ENCODE measurements around the gene TTC31. TPM values are rescaled to one million over a fixed set of nuclear protein-coding genes. Genes with fewer than 3 reads are reported as not detected.
A peak's percentile ranks its signal among the peaks of the same experiment; 100 is the strongest.

The TTC31 gene
- total and polyA plus RNA-seq, 4 donors = 9.9 to 26.4 (median 15.8) TPM

- TF ChIP-seq REST (IDR thresholded peaks at IDR 0.05) = no peak
- TF ChIP-seq, protein P1, sequence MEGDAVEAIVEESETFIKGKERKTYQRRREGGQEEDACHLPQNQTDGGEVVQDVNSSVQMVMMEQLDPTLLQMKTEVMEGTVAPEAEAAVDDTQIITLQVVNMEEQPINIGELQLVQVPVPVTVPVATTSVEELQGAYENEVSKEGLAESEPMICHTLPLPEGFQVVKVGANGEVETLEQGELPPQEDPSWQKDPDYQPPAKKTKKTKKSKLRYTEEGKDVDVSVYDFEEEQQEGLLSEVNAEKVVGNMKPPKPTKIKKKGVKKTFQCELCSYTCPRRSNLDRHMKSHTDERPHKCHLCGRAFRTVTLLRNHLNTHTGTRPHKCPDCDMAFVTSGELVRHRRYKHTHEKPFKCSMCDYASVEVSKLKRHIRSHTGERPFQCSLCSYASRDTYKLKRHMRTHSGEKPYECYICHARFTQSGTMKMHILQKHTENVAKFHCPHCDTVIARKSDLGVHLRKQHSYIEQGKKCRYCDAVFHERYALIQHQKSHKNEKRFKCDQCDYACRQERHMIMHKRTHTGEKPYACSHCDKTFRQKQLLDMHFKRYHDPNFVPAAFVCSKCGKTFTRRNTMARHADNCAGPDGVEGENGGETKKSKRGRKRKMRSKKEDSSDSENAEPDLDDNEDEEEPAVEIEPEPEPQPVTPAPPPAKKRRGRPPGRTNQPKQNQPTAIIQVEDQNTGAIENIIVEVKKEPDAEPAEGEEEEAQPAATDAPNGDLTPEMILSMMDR (IDR thresholded peaks at IDR 0.05; ENCODE audit: low read depth, low read length, missing input control) = no peak
- no peak for TF ChIP-seq GABPA (IDR thresholded peaks at IDR 0.05 in 1 of 2, conservative IDR thresholded peaks at IDR 0.05 in 1 of 2)
- no peak for TF ChIP-seq NR2F2 (IDR thresholded peaks at IDR 0.05)
- TF ChIP-seq, protein P2, sequence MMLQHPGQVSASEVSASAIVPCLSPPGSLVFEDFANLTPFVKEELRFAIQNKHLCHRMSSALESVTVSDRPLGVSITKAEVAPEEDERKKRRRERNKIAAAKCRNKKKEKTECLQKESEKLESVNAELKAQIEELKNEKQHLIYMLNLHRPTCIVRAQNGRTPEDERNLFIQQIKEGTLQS (IDR thresholded peaks at IDR 0.05) = no peak
- no peak for TF ChIP-seq HNF4G (IDR thresholded peaks at IDR 0.05)
- no peak for TF ChIP-seq YY1 (IDR thresholded peaks at IDR 0.05)
- TF ChIP-seq, protein P3, sequence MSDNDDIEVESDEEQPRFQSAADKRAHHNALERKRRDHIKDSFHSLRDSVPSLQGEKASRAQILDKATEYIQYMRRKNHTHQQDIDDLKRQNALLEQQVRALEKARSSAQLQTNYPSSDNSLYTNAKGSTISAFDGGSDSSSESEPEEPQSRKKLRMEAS (IDR thresholded peaks at IDR 0.05) = no peak
- no peak for TF ChIP-seq JUND (IDR thresholded peaks at IDR 0.05)
- TF ChIP-seq, protein P4, sequence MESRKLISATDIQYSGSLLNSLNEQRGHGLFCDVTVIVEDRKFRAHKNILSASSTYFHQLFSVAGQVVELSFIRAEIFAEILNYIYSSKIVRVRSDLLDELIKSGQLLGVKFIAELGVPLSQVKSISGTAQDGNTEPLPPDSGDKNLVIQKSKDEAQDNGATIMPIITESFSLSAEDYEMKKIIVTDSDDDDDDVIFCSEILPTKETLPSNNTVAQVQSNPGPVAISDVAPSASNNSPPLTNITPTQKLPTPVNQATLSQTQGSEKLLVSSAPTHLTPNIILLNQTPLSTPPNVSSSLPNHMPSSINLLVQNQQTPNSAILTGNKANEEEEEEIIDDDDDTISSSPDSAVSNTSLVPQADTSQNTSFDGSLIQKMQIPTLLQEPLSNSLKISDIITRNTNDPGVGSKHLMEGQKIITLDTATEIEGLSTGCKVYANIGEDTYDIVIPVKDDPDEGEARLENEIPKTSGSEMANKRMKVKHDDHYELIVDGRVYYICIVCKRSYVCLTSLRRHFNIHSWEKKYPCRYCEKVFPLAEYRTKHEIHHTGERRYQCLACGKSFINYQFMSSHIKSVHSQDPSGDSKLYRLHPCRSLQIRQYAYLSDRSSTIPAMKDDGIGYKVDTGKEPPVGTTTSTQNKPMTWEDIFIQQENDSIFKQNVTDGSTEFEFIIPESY (IDR thresholded peaks at IDR 0.05) = no peak
- no peak for TF ChIP-seq RXRA (IDR thresholded peaks at IDR 0.05)
- no peak for TF ChIP-seq FOXA1 (IDR thresholded peaks at IDR 0.05)
- TF ChIP-seq RAD21 (IDR thresholded peaks at IDR 0.05) = no peak
- no peak for TF ChIP-seq SP1 (IDR thresholded peaks at IDR 0.05)
- no peak for TF ChIP-seq EGR1 (IDR thresholded peaks at IDR 0.05; ENCODE audit: low read depth in 2 of 2)
- TF ChIP-seq HNF4A (conservative IDR thresholded peaks at IDR 0.05) = no peak
- TF ChIP-seq TAF1 (conservative IDR thresholded peaks at IDR 0.05) = no peak
- TF ChIP-seq FOXA2 (IDR thresholded peaks at IDR 0.05) = no peak
- peak overlapping the region in 1 of 2 donors; percentile 23 for H3K9ac ChIP-seq (ENCODE audit: low read depth in 1 of 2, low read length in 2 of 2)
- DNase-seq (ENCODE audit: low spot score) = no peak
- H3K4me1 ChIP-seq (ENCODE audit: control insufficient read depth in 4 of 4, insufficient read depth in 4 of 4, low read length in 3 of 4) = peaks cover 17 to 72% (median 54%) of the 10 kb centered on the region in 4 donors
- peaks cover 0 to 4% (median 2%) of the 10 kb centered on the region in 4 donors for H3K36me3 ChIP-seq (ENCODE audit: control insufficient read depth in 4 of 4, insufficient read depth in 3 of 4, low read depth in 1 of 4, low read length in 3 of 4)
- H3K4me3 ChIP-seq (ENCODE audit: low read depth in 1 of 3, low read length in 3 of 3) = peak overlapping the region; percentile 7 to 50 (median 50)
- 13% methylated on average over 41 of the region's 41 CpGs for WGBS
- H3K9me3 ChIP-seq (ENCODE audit: control insufficient read depth in 4 of 4, low read length in 3 of 4) = no peaks in the 10 kb centered on the region
- H3K27me3 ChIP-seq (ENCODE audit: control insufficient read depth in 4 of 4, insufficient read depth in 4 of 4, low read length in 3 of 4) = no peaks in the 10 kb centered on the region
- H3K27ac ChIP-seq (ENCODE audit: low read depth in 1 of 2, low read length in 2 of 2) = no peak overlapping the region
These were observed 15.8 kb downstream of the TTC31 start for GRCh38 chr2:74498500-74499266.
